ENCODE data around the gene METTL25. TPM values are rescaled to one million over a fixed set of nuclear protein-coding genes. Genes with fewer than 3 reads are reported as not detected.

METTL25 gene
- total RNA-seq, 2 donors from 2014 or later, result 11.3 to 12.1 TPM

DNA sequence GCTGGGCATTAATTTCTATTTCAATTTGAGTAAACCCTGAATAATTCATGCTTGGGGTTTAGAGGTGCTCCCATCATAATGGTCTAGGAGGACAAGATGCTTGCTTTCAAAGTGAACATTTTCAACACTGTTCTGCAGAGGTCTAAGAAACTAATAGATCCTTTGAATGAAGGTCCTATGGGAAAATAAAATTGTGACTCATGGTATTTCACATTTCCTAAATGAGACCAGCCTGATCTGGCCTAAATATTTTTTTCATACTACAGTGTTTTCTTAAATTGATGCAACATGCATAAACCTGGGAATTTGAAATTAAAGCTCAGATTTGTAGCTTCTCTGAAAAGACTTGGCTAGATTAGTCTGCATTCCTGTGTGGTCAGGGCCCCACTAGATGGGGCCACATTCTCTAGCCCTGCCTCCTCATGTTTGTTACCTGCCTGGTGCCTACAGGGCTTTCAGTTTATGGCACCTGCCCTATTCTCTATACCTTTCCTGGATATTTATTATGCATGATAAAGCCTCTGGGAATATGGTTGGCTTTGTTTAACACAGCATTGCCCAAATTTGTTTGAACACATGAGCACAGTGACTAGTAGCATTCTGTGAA is 112.7 kb downstream of the METTL25 start:
- ATAC-seq (replicated peaks), result no peak
- Mint-ChIP-seq H3K9me3 (peaks cover 9% of the 10 kb centered on the region), H3K4me3 (no peak overlapping the region), H3K4me1 (no peaks in the 10 kb centered on the region), H3K27me3 (no peaks in the 10 kb centered on the region), H3K36me3 (ENCODE audit: low read depth) (peaks cover 70% of the 10 kb centered on the region), H3K27ac (no peak overlapping the region)

DNA sequence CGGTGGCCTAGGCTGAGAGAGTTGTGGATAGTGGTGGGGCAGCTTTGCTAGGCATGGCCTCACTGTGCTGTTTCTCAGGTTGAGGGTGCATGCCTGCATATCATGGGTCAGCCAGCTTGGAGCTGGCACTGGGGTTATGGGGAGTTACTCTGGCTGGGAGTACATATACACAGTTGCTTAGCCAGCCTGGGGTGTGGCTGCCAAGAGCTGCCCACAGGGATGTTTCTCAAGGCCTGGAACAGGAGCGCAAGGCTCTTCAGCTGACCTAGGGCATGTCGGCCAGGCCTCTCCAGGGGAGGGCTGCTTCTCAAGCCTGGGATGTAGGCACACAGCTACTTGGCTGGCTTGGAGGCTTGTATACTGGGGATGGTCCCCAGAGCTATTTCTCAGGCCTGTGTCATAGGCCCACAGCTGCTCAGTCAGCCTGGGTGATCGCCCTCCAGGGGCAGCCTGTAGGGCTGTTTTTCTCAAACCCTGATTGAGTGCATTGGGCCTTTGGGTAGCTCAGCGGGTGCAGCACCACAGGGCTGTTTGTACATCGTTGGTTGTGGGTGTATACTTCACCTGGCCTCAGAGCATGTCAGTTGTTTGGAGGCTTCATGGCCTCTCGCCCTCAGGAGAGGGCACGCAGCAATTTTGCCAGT is 114.9 kb downstream of the METTL25 start:
- H3K27me3 Mint-ChIP-seq, result no peaks in the 10 kb centered on the region
- no peaks in the 10 kb centered on the region for H3K4me1 Mint-ChIP-seq
- no peak overlapping the region for H3K27ac Mint-ChIP-seq
- H3K9me3 Mint-ChIP-seq, result peaks cover 9% of the 10 kb centered on the region
- no peak for ATAC-seq (replicated peaks)
- no peak overlapping the region for H3K4me3 Mint-ChIP-seq
- peaks cover 61% of the 10 kb centered on the region for H3K36me3 Mint-ChIP-seq (ENCODE audit: low read depth)

DNA sequence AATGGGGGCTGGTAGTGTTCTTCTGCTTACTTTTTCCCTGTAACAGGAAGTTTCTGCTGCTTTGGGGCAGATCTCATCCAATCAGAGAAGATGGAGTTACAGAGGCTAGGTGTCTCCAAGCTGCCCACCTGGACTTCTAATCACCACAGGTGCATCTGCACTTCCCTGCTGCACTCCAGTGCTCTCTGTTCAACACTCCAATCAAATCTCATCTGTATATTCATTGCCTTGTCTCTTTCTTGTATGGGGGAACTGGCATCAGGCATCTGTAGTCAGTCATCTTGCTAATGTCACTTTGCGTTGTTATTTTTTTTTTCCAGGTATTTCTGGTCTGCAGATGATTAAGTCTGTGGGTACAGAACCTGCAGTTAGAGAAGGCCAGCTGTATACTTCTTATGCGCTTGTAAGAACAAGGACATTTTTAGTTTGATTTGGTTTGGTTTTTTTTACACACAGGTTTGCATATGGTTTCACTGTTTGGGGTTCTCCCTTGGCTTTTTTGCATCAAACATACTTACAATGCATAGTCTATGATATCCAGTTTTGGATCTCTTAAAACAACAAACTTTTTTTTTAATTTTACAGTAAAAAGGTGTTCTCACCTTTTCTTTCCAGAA is 116.0 kb downstream of the METTL25 start:
- Mint-ChIP-seq H3K4me1 (no peaks in the 10 kb centered on the region), H3K36me3 (ENCODE audit: low read depth) (peaks cover 55% of the 10 kb centered on the region), H3K27ac (no peak overlapping the region), H3K9me3 (peaks cover 9% of the 10 kb centered on the region), H3K4me3 (no peak overlapping the region), H3K27me3 (no peaks in the 10 kb centered on the region)
- no peak for ATAC-seq (replicated peaks)

DNA sequence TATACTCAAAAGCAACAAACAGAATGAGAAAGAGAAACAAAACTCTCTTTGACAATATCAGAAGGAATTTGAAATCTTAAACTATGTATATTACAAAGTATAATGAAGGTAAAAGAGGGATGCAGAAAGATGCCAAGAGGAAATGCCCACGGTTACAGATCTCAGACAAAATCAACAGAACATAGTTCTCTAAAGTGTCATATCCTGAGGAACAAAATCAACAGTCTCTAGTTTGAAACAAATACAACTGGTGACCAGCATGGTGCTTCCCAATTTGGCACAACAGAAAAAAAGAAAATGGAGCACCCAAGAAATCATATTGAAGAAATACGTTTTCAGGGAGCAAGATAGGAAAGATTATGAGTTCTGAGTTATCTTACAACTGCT is 116.5 kb downstream of the METTL25 start:
- Mint-ChIP-seq H3K36me3 (ENCODE audit: low read depth) (peaks cover 57% of the 10 kb centered on the region), H3K27ac (no peak overlapping the region), H3K4me1 (no peaks in the 10 kb centered on the region), H3K27me3 (no peaks in the 10 kb centered on the region), H3K4me3 (no peak overlapping the region), H3K9me3 (peaks cover 9% of the 10 kb centered on the region)
- no peak for ATAC-seq (replicated peaks)

DNA sequence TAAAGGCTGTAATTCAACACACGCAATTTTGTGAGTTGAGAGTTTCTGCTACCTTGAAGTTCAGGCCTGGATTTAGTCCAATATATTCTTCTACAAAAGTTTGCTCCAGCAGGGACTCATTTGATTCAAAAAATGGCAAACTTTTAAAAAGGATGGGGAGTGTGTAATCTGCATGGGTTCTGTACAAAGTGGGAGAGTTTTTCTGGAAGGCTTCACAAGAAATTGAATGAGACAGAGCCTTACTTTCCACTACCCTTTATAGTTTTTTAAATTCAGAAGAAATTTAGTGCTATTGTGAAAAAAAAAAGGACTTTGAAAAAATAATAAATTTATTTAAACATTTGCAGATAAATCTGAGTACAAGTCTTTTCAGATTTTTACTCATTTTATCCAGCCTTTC is 116.9 kb downstream of the METTL25 start:
- ATAC-seq (replicated peaks), result no peak
- Mint-ChIP-seq H3K27me3 (no peaks in the 10 kb centered on the region), H3K36me3 (ENCODE audit: low read depth) (peaks cover 55% of the 10 kb centered on the region), H3K9me3 (peaks cover 9% of the 10 kb centered on the region), H3K27ac (no peak overlapping the region), H3K4me1 (no peaks in the 10 kb centered on the region), H3K4me3 (no peak overlapping the region)

DNA sequence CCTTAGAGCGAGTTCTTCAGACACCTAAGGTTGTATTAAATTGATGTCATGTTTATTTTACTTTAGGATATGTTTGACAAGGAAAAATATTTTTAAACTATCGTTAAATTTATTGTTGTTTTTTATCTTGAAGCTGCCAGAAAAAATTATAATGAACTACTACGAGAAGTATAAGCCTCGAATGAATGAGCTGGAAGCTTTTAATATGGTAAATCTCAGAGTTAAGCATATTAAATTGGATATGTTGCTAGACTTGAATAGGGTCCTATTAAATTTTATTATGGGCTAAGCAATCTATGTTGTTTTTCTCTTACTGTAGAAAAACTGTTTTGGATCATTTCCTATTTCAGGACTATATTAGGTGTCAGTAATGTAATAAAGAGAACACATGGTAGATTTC is 118.2 kb downstream of the METTL25 start:
- Mint-ChIP-seq H3K9me3 (peaks cover 4% of the 10 kb centered on the region), H3K36me3 (ENCODE audit: low read depth) (peaks cover 46% of the 10 kb centered on the region), H3K27me3 (no peaks in the 10 kb centered on the region), H3K27ac (no peak overlapping the region), H3K4me1 (no peaks in the 10 kb centered on the region), H3K4me3 (no peak overlapping the region)
- no peak for ATAC-seq (replicated peaks)

DNA sequence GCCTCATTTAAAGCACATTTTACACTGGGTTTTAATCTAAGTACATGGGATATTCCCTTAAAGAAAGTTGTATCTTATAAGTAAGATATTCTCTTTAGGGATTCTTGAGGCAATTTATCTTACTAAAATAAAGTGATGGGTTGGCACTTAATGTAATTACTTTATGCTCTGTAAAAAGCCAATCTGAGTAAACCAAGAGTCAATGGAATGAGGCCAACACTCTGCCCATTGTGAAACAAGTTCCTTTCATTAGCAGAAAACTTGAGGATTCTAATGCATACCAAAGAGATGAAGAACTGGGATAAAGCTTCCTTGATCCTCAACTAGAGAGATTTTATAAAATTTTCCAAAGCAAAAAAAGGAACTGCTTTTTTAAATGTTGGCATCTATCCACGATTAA is 121.2 kb downstream of the METTL25 start:
- Mint-ChIP-seq H3K4me3 (no peak overlapping the region), H3K9me3 (peaks cover 10% of the 10 kb centered on the region), H3K27me3 (no peaks in the 10 kb centered on the region), H3K27ac (no peak overlapping the region), H3K4me1 (no peaks in the 10 kb centered on the region), H3K36me3 (ENCODE audit: low read depth) (peaks cover 24% of the 10 kb centered on the region)
- ATAC-seq (replicated peaks), result no peak

DNA sequence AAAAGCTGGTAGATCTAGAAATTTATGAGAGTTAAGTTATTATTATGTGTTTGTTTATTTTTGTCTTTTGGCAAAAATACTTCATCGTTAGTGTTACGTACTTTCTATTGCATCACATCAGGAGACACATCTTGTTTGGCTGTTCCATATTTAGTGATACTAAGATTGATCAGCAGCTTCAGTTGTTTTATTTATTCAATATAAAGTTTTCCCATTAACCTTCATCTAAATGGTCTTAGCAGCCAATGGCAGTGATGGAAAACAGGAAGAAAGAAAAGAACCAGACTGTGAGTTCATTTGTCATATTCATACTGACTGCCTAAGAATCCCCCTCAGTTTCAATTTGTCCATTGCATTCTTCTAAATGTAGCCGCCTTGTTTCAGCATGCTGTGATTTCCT is 122.3 kb downstream of the METTL25 start:
- Mint-ChIP-seq H3K4me3 (no peak overlapping the region), H3K27me3 (no peaks in the 10 kb centered on the region), H3K27ac (no peak overlapping the region), H3K36me3 (ENCODE audit: low read depth) (peaks cover 15% of the 10 kb centered on the region), H3K9me3 (peaks cover 13% of the 10 kb centered on the region), H3K4me1 (no peaks in the 10 kb centered on the region)
- no peak for ATAC-seq (replicated peaks)

DNA sequence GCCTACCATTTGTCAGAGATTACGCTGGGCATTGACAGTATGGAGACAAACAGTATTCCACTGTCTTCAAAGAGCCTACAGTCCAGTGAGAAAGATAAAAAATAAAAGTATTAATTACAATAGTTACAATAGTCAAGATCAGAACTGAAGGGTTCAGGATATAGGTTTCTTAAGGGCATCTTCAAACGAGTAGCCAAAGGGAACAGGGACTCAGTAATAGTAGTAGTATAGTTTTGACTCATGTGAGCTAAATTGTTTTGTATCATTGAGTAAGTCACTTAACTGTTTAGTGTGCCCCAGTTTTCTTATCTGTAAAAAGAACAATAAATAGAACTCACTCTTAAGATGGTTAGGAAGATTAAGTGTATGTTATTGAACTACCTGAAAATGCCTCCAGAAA is 123.6 kb downstream of the METTL25 start:
- Mint-ChIP-seq H3K4me1 (no peaks in the 10 kb centered on the region), H3K36me3 (ENCODE audit: low read depth) (peaks cover 9% of the 10 kb centered on the region), H3K27ac (no peak overlapping the region), H3K27me3 (no peaks in the 10 kb centered on the region), H3K9me3 (peaks cover 13% of the 10 kb centered on the region), H3K4me3 (no peak overlapping the region)
- no peak for ATAC-seq (replicated peaks)

DNA sequence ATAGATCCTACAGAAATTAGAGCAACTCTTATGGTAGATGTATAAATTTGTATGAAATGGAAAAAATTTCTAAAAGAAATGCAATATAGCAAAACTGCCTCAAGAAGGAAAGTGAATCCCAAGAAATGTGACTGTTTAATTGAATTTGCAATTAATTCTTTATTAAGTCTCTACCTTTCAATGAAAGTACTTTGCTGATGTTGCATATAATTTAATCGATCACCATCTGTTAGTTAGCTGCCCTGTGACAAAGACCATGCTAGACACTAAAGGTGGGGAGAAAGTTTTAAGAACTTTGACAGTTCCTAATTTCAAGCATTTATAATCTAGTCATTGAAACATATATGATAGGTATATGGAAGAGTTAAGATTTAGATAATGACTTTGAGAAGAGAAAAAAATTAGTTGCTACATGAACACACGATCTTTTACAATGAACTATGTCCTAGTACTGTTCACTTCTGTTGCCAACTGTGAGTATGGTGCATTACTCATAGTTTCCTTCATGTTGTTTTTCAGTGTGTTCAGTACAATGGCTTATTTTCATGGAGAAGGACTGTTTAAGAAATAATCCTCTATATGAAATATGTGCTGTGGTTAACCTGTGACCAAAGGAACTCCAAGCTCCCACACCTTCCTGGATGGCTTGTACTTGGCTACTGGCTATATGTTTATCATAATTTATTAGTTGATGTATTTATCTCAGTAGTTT is 128.4 kb downstream of the METTL25 start:
- H3K9me3 Mint-ChIP-seq, result peaks cover 22% of the 10 kb centered on the region
- ATAC-seq (replicated peaks), result no peak

DNA sequence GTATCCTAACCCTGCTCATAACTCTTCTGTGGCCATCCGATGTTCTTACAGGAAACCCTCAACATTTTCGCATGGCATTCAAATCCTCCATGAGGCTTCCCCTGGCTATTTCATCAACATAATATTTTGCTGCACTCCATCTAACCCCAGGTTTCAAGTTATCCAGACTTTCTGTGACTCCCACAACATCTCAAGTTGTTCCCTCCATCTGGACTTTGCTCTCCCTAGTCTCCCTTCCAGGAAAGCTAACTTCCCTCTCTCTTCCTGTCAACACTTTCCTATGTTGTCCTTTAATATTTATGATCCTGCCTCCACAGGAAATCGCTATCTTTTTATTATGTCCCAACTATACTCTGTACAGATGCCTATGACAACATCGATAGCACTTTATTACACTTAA is 146.1 kb downstream of the METTL25 start:
- Mint-ChIP-seq H3K4me1 (no peaks in the 10 kb centered on the region), H3K9me3 (peaks cover 3% of the 10 kb centered on the region)
- ATAC-seq (replicated peaks), result no peak

More for the DNA sequence above, 128.4 kb downstream of the METTL25 start:
- no peaks in the 10 kb centered on the region for H3K27me3 Mint-ChIP-seq
- no peaks in the 10 kb centered on the region for H3K4me1 Mint-ChIP-seq
- H3K36me3 Mint-ChIP-seq (ENCODE audit: low read depth), result no peaks in the 10 kb centered on the region
- H3K4me3 Mint-ChIP-seq, result no peak overlapping the region
- H3K27ac Mint-ChIP-seq, result no peak overlapping the region

DNA sequence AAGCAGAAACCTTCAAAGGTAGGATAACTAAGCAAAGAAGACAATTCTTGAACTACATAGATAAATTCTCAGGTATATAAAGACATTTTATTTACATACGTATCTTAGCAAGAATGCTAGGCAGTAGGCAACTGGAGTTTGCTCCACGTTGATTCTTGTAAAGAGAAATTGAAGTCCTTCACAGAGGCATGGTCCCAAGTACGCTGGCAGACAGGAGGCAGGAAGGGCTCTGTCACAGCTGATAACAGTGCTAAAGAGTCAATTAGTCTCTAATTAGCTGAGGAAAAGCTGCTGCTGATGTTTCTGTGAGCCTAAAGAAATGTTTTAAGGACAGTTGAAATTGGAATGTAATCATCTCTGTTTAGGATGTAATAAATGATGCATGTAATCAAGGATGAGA is 146.8 kb downstream of the METTL25 start:
- no peaks in the 10 kb centered on the region for H3K4me1 Mint-ChIP-seq
- ATAC-seq (replicated peaks), result no peak
- H3K9me3 Mint-ChIP-seq, result peaks cover 3% of the 10 kb centered on the region
- H3K36me3 Mint-ChIP-seq (ENCODE audit: low read depth), result no peaks in the 10 kb centered on the region
- H3K27ac Mint-ChIP-seq, result no peak overlapping the region
- peaks cover 12% of the 10 kb centered on the region for H3K27me3 Mint-ChIP-seq
- H3K4me3 Mint-ChIP-seq, result no peak overlapping the region

More for the DNA sequence above, 146.1 kb downstream of the METTL25 start:
- Mint-ChIP-seq H3K4me3 (no peak overlapping the region), H3K27me3 (peaks cover 12% of the 10 kb centered on the region), H3K27ac (no peak overlapping the region), H3K36me3 (ENCODE audit: low read depth) (no peaks in the 10 kb centered on the region)

DNA sequence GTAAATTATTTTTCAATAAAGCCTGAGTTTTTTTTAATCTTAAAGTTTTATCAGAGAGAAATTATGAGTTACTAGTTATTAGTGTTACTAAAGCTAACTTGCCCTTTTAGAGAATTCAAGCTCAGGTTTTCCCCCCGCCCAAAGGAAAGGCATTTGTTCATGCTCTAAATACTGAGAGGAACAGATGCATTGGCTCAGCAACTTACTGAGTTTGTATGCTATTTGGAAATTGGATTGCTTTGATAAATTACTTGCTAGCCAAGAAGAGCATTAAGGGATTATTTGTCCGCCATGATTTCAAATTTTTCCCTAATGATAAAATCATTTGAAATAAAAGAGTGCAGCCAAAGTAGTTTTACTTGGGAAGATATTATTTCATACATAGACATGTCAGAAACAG is 149.4 kb downstream of the METTL25 start:
- ATAC-seq (replicated peaks), result no peak

DNA sequence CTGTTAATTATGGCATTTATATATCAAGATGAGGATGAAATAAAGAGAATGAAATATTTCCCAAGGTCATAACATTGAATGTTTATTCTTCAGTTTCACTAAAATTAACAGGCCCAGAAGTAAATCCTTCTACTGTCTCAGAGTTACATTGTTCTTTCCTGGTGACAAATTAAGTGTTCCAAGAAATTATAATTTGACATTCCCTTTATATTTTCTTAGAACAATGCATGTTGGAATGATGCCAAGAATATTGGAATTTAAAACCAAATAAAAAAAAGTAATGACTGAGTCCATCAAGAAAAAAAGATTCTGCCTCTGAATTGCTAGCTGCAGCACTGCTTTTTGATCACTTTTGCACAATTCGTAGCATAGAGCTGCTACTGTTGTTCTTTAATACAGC is 152.1 kb downstream of the METTL25 start:
- no peaks in the 10 kb centered on the region for H3K27me3 Mint-ChIP-seq
- no peaks in the 10 kb centered on the region for H3K9me3 Mint-ChIP-seq
- no peak for ATAC-seq (replicated peaks)
- no peaks in the 10 kb centered on the region for H3K4me1 Mint-ChIP-seq
- no peak overlapping the region for H3K27ac Mint-ChIP-seq
- no peaks in the 10 kb centered on the region for H3K36me3 Mint-ChIP-seq (ENCODE audit: low read depth)
- H3K4me3 Mint-ChIP-seq, result no peak overlapping the region

More for the DNA sequence above, 149.4 kb downstream of the METTL25 start:
- Mint-ChIP-seq H3K4me1 (no peaks in the 10 kb centered on the region), H3K27ac (no peak overlapping the region), H3K4me3 (no peak overlapping the region), H3K27me3 (peaks cover 8% of the 10 kb centered on the region), H3K36me3 (ENCODE audit: low read depth) (no peaks in the 10 kb centered on the region), H3K9me3 (no peaks in the 10 kb centered on the region)

DNA sequence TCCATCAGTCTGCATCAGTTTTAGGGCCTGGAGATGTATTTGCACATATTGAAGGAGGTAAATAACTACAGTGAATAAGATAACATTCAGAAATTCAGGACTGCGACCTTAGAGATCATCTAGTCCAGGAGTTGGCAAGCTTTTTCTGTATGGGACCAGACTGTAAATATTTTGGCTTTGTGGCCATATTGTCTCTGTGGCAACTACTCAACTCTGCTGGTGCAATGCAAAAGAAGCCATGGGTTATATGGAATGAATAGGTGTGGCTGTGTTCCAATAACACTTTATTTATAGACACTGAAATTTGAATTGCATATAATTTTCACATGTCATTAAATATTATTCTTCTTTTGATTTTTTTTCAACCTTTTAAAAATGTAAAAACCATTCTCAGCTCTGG is 156.6 kb downstream of the METTL25 start:
- Mint-ChIP-seq H3K9me3 (no peaks in the 10 kb centered on the region), H3K4me1 (no peaks in the 10 kb centered on the region), H3K36me3 (ENCODE audit: low read depth) (no peaks in the 10 kb centered on the region), H3K4me3 (no peak overlapping the region), H3K27ac (no peak overlapping the region), H3K27me3 (peaks cover 4% of the 10 kb centered on the region)
- no peak for ATAC-seq (replicated peaks)

Measured in activated T-helper 17 cell treated with anti-CD3 and anti-CD28 coated beads, Interleukin-2, amount 50 U/mL, for 72 hours (primary cell).